BLaER1 (cell line): ENCODE results near the gene TMSB4Y.

Source experiments
- H3K27ac ChIP-seq: shearing (Covaris generic); formaldehyde crosslinking; 2 replicates; pipeline ENCODE4 v1.8.1; 2022
- H3K27me3 ChIP-seq: shearing (Covaris generic); formaldehyde crosslinking; 2 replicates; pipeline ENCODE4 v1.8.1; 2022
- H3K36me3 ChIP-seq: shearing (Covaris generic); formaldehyde crosslinking; 2 replicates; pipeline ENCODE4 v1.8.1; 2022
- H3K4me1 ChIP-seq: shearing (Covaris generic); formaldehyde crosslinking; 2 replicates; pipeline ENCODE4 v1.8.1; 2022
- H3K4me2 ChIP-seq: shearing (Covaris generic); formaldehyde crosslinking; 2 replicates; pipeline ENCODE4 v1.8.1; 2022
- H3K4me3 ChIP-seq: shearing (Covaris generic); formaldehyde crosslinking; 2 replicates; pipeline ENCODE4 v1.8.1; 2022
- H3K9ac ChIP-seq: shearing (Covaris generic); formaldehyde crosslinking; 2 replicates; pipeline ENCODE4 v1.8.1; 2022
- H3K9me3 ChIP-seq: shearing (Covaris generic); formaldehyde crosslinking; 2 replicates; pipeline ENCODE4 v1.8.1; 2022
- H4K20me1 ChIP-seq: shearing (Covaris generic); formaldehyde crosslinking; 2 replicates; pipeline ENCODE4 v1.8.1; 2022
- Cebpa-rat ChIP-seq: shearing (Covaris generic); IDR thresholded peaks from 2 replicates; pipeline ENCODE4 v1.8.1; 2022

Gene TMSB4Y

DNA sequence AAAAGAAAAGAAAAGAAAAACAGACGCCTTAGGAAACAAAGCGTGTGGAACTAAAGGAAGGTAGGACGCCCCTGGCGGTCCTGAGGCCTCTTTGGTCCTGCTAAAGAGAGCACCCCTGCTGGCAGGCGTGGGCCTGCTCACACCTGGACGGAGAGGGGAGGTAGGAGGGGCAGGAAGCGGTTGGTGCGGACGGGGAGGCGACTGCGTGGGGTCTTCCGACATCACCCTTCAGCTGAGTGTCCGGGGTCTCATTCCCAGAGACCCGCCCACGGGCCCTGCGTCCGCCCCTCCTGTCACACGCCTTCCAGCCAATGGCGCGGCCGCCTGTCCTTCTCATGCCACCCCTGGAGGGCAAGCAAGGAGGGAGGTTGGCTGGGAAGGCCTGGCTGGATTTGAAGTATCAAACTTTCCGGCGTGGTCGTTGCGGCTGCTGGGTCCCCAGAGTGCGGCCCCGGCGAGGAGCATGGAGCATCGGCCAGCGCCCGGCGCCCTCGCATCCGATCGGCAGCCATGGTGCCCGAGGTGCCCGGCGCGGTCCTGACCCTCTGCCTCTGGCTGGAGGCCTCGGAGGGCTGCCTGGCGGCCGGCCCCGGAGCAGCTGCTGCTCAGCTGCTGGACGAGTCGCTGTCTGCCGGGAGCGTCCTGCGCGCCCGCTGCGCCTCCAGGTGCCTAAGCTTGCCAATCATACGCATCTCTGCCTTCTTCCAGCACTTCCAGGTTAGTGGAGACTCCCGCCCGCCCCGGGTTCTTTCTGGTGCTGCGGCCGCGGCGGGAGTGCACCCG lies 47.8 kb downstream of the TMSB4Y start:
- H3K4me2 ChIP-seq: no peak overlapping the region
- no peaks in the 10 kb centered on the region for H4K20me1 ChIP-seq
- no peaks in the 10 kb centered on the region for H3K9me3 ChIP-seq
- no peak for TF ChIP-seq Cebpa-rat
- H3K27me3 ChIP-seq: no peaks in the 10 kb centered on the region
- H3K27ac ChIP-seq: no peak overlapping the region
- no peak overlapping the region for H3K4me3 ChIP-seq
- H3K9ac ChIP-seq: no peak overlapping the region
- no peaks in the 10 kb centered on the region for H3K4me1 ChIP-seq
- no peaks in the 10 kb centered on the region for H3K36me3 ChIP-seq

DNA sequence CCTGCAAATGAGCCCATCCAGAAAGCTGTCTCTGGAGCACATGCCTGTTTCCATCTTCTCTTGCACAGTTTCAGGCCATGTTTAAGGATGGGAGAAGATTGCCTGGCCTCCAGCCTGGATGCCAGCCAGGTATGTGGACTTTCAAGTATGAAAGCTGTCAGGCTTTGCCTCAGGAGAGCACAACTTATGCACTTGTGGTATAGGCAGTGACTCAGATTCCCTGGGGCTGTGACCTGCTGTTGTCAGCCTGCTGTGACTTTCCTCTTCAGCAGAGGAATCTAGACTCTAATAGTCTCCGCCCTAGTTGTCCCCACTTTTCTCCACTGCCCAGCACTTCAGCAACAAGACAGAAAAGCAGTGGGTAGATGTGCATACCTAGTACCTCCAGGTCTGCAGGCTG lies 51.0 kb downstream of the TMSB4Y start:
- H3K9ac ChIP-seq: no peak overlapping the region
- no peaks in the 10 kb centered on the region for H3K36me3 ChIP-seq
- no peak for TF ChIP-seq Cebpa-rat
- H3K9me3 ChIP-seq: no peaks in the 10 kb centered on the region
- H4K20me1 ChIP-seq: no peaks in the 10 kb centered on the region
- H3K4me2 ChIP-seq: no peak overlapping the region
- H3K4me3 ChIP-seq: no peak overlapping the region
- no peaks in the 10 kb centered on the region for H3K27me3 ChIP-seq
- no peaks in the 10 kb centered on the region for H3K4me1 ChIP-seq
- H3K27ac ChIP-seq: no peak overlapping the region
